ENCODE results near the gene CLDN6. TPM values are rescaled to one million over a fixed set of nuclear protein-coding genes. Genes with fewer than 3 reads are reported as not detected.

The CLDN6 gene
- total and polyA plus RNA-seq, 2 of the 13 experiments (the other 11 are each of a cell fraction or from before 2014, with no cell fraction given) = 5.9 to 7.6 TPM

- TF ChIP-seq ZNF615 (CRISPR knock-in tag; IDR thresholded peaks at IDR 0.05; ENCODE audit: borderline replicate concordance) (no peak), RFX5 (IDR thresholded peaks at IDR 0.05; ENCODE audit: low read depth, low read length) (no peak), ZBTB20 (CRISPR knock-in tag; IDR thresholded peaks at IDR 0.05; ENCODE audit: borderline replicate concordance, low read depth) (no peak), RBM22 (optimal IDR thresholded peaks at IDR 0.05; ENCODE audit: low read length) (no peak), TOE1 (CRISPR knock-in tag; IDR thresholded peaks at IDR 0.05) (no peak)
Measured at GRCh38 chr16:2976201-2976600, 41.8 kb downstream of the CLDN6 start (continued).

- Histone ChIP-seq H3K79me2 (ENCODE audit: insufficient read depth, low read length) (peaks cover 15% of the 10 kb centered on the region), H3K36me3 (replicated peaks in 1 of 2; ENCODE audit: control insufficient read depth in 1 of 2, insufficient read depth in 2 of 2, low read length in 2 of 2) (peaks cover 2 to 18% of the 10 kb centered on the region in 2 experiments; a peak in 3 of 5 replicates), H3K27ac (ENCODE audit: extremely low read length, insufficient read depth, low read length) (no peak overlapping the region), H3K4me3 (replicated peaks in 1 of 3; ENCODE audit: insufficient read depth in 1 of 3, low read depth in 2 of 3, low read length in 3 of 3) (no peak overlapping the region), H3K9me3 (ENCODE audit: low read length) (no peaks in the 10 kb centered on the region), H3K9ac (ENCODE audit: insufficient read depth, low read depth, low read length) (no peak overlapping the region), H3K4me1 (ENCODE audit: insufficient read depth, low read length) (peaks cover 9% of the 10 kb centered on the region), H3K27me3 (ENCODE audit: control insufficient read depth in 1 of 2, insufficient read depth in 2 of 2, low read length in 2 of 2) (no peaks in the 10 kb centered on the region), H3K4me2 (ENCODE audit: low read depth, low read length) (no peak overlapping the region), H4K20me1 (ENCODE audit: insufficient read depth, low read length) (no peaks in the 10 kb centered on the region), H2AFZ (ENCODE audit: low read length) (no peak overlapping the region)
- 98% methylated on average over 22 of the region's 28 CpGs for WGBS (ENCODE audit: low lambda C conversion rate)
- intact Hi-C loops (cut with micrococcal nuclease; ENCODE audit: unreplicated experiment) = no loop called here
- in situ Hi-C loops (cut with HindIII; ENCODE audit: extremely low pct_ligation_motif_present, low pct_unique_long_range_greater_than_20kb) = no loop called here
- ATAC-seq = no peak
- BruUV-seq (replicated peaks) = no TSS peak
- ChIA-PET POLR2A (no interaction called here), CTCF (ENCODE audit: low intra/inter-chr PET ratio, low total read pairs) (no interaction called here)
- TF ChIP-seq NR3C1 (CRISPR knock-in tag; IDR thresholded peaks at IDR 0.05) (no peak), RBFOX2 (IDR thresholded peaks at IDR 0.05; ENCODE audit: low read depth, low read length) (peak; percentile 55; the same call in 1 of the 2 replicates), ZNF768 (CRISPR knock-in tag; IDR thresholded peaks at IDR 0.05) (peak; percentile 68; the same call in 1 of the 2 replicates), AGO2 (optimal IDR thresholded peaks at IDR 0.05; ENCODE audit: low read depth, low read length) (peak; percentile 82)
- FAIRE-seq = no peak
- DNase-seq (ENCODE audit: low spot score) = no peak
Measured at GRCh38 chr16:2975161-2975795, 42.7 kb downstream of the CLDN6 start.
